Endothelial cell of umbilical vein (primary cell): Measurements from ENCODE around the gene MS4A10. TPM values are rescaled to one million over a fixed set of nuclear protein-coding genes. Genes with fewer than 3 reads are reported as not detected.

ENCODE experiments used
- BruUV-seq: library from RNA; stranded (reverse); fragments of 400-500 nt; replicated peaks from 2 replicates; lab custom pipeline; 2021; lab: Mats Ljungman, UMichigan
- CTCF ChIA-PET: fragments of 300-600, 350-600 bp; sonication (Branson Sonifier 250); formaldehyde crosslinking; loops from one replicate; lab custom pipeline; 2021; ENCODE audit warnings: antibody characterized with exemption, inconsistent platforms; lab: Charles Lee
- POLR2A ChIA-PET: fragments of 300-600, 350-600 bp; sonication (Branson Sonifier 250); formaldehyde crosslinking; loops from one replicate; lab custom pipeline; 2021; ENCODE audit warnings: antibody characterized with exemption, inconsistent platforms; lab: Charles Lee
- DNase-seq: peaks from one replicate; pipeline ENCODE4 v3.0.0-alpha.2; 2011; ENCODE audit warnings: low read depth, low spot score
- FAIRE-seq: peaks from 2 replicates; lab custom pipeline; 2011; peaks lifted over from hg19 to GRCh38; lab: Jason Lieb, UNC
- H2AFZ ChIP-seq: 2 replicates; pipeline ENCODE4 v1.6.0; 2012; ENCODE audit warnings: low read depth, low read length, control low read depth, inconsistent platforms
- H3K27ac ChIP-seq: 2 replicates; pipeline ENCODE4 v1.5.1; 2011; ENCODE audit warnings: low read depth, mild to moderate bottlenecking, control low read depth, low read length, moderate library complexity; ENCODE audit not compliant: insufficient read depth
- H3K27me3 ChIP-seq, 2 experiments: 2 replicates each; pipeline versions ENCODE4 v1.6.0 to v1.6.1; 2011; ENCODE audit warnings: low read length in 2 of 2, mixed read lengths in 1 of 2; ENCODE audit not compliant: control insufficient read depth in 2 of 2, insufficient read depth in 2 of 2
- H3K36me3 ChIP-seq, 2 experiments: 2 replicates in 1 of 2; 3 replicates in 1 of 2; pipeline ENCODE4 v1.5.1; 2011; ENCODE audit warnings: low read length in 2 of 2, mild to moderate bottlenecking in 1 of 2, moderate library complexity in 1 of 2; ENCODE audit not compliant: control insufficient read depth in 2 of 2, insufficient read depth in 2 of 2; ENCODE audit errors: extremely low read depth in 1 of 2
- H3K4me1 ChIP-seq: 3 replicates; pipeline ENCODE4 v1.5.1; 2011; ENCODE audit warnings: mild to moderate bottlenecking, low read length; ENCODE audit not compliant: control insufficient read depth, insufficient read depth; ENCODE audit errors: extremely low read depth
- H3K4me2 ChIP-seq: 2 replicates; pipeline ENCODE4 v1.6.1; 2011; ENCODE audit warnings: low read length, control low read depth, mixed read lengths; ENCODE audit not compliant: insufficient read depth
- H3K4me3 ChIP-seq, 3 experiments: fragments of 200-600 bp in 1 of 3; sonication (generic), shearing (Covaris generic) in 1 of 3; replicated peaks in 1 of 3; 2 replicates each; pipeline ENCODE4 v1.5.1; 2011 to 2016; ENCODE audit warnings: control low read depth in 3 of 3, low read length in 3 of 3, mild to moderate bottlenecking in 2 of 3, inconsistent platforms in 1 of 3, low read depth in 1 of 3, moderate library complexity in 1 of 3; ENCODE audit not compliant: insufficient read depth in 1 of 3
- H3K79me2 ChIP-seq: 2 replicates; pipeline ENCODE4 v1.6.0; 2012; ENCODE audit warnings: low read length, inconsistent platforms; ENCODE audit not compliant: control insufficient read depth, insufficient read depth
- H3K9ac ChIP-seq: replicated peaks from 2 replicates; pipeline ENCODE3; 2011; ENCODE audit warnings: low read length, control low read depth; ENCODE audit not compliant: insufficient read depth; ENCODE audit errors: extremely low read depth
- H3K9me1 ChIP-seq: replicated peaks from 3 replicates; pipeline ENCODE4 v1.6.0; 2011; ENCODE audit warnings: mild to moderate bottlenecking, low read length; ENCODE audit not compliant: control insufficient read depth, insufficient read depth; ENCODE audit errors: extremely low read depth
- H3K9me3 ChIP-seq: replicated peaks from 2 replicates; pipeline ENCODE4 v1.5.1; 2012; ENCODE audit warnings: low read length, inconsistent platforms; ENCODE audit not compliant: control insufficient read depth, insufficient read depth
- H4K20me1 ChIP-seq: replicated peaks from 2 replicates; pipeline ENCODE3; 2011; ENCODE audit warnings: mild to moderate bottlenecking, low read length; ENCODE audit not compliant: control insufficient read depth, insufficient read depth; ENCODE audit errors: extremely low read depth
- EZH2 ChIP-seq: IDR thresholded peaks from 2 replicates; pipeline ENCODE4 v1.6.1; 2012; ENCODE audit warnings: borderline replicate concordance, low read depth, mild to moderate bottlenecking, moderate library complexity, low read length, inconsistent platforms; ENCODE audit not compliant: severe bottlenecking
- FOS ChIP-seq: IDR thresholded peaks from 2 replicates; pipeline ENCODE4 v1.6.1; 2011; ENCODE audit warnings: mild to moderate bottlenecking, low read length, moderate library complexity, borderline replicate concordance; ENCODE audit not compliant: insufficient read depth
- GATA2 ChIP-seq: IDR thresholded peaks from 2 replicates; pipeline ENCODE4 v1.7.0; 2011; ENCODE audit warnings: low read depth, mild to moderate bottlenecking, moderate library complexity, mixed read lengths, low read length; ENCODE audit not compliant: insufficient read length, insufficient read depth
- JUN ChIP-seq: IDR thresholded peaks from 2 replicates; pipeline ENCODE4 v1.6.1; 2011; ENCODE audit warnings: borderline replicate concordance, low read depth; ENCODE audit not compliant: insufficient read length, insufficient read depth
- MYC ChIP-seq: IDR thresholded peaks from one replicate; pipeline ENCODE4 v1.6.1; 2011; ENCODE audit warnings: mild to moderate bottlenecking, low read depth, low read length
- POLR2A ChIP-seq: IDR thresholded peaks from 2 replicates; pipeline ENCODE4 v1.6.1; 2012; ENCODE audit warnings: low read depth, mild to moderate bottlenecking, control low read depth, low read length
- POLR2AphosphoS5 ChIP-seq: IDR thresholded peaks from 2 replicates; pipeline ENCODE4 v1.6.1; 2012; ENCODE audit warnings: low read depth, mild to moderate bottlenecking, control low read depth, low read length, moderate library complexity; ENCODE audit not compliant: insufficient read depth
- dilution Hi-C: fragments of 300-500 bp; cut with MboI; formaldehyde crosslinking; loops from one replicate; pipeline ENCODE4 v1.15.0; 2019; ENCODE audit warnings: low sequenced_read_pairs; ENCODE audit not compliant: extremely low pct_ligation_motif_present
- intact Hi-C: fragments of 100-400 bp; cut with micrococcal nuclease; formaldehyde crosslinking; loops from one replicate; pipeline ENCODE4 v1.10.0; 2022
- polyA plus RNA-seq, 4 experiments: library from polyadenylated mRNA; depleted of rRNA in 3 of 4; stranded (reverse) in 3 of 4; unstranded in 1 of 4; fragments of >200 nt; gene quantifications; 2 replicates each; pipeline versions ENCODE4 v1.2.1 to v1.2.3, GENCODE V29; 2011 to 2012; ENCODE audit warnings: missing spikeins in 1 of 4
- total RNA-seq: library from RNA; stranded (reverse); gene quantifications from 2 replicates; pipeline ENCODE4 v1.2.3, GENCODE V29; 2021
- TF ChIP-seq, protein P1 (sequence below), 2 donors: IDR thresholded peaks; 1 replicate in 1 of 2; 2 replicates in 1 of 2; pipeline ENCODE4 v1.5.1; 2011; ENCODE audit warnings: low read length in 2 of 2, mild to moderate bottlenecking in 2 of 2, moderate library complexity in 2 of 2, control low read depth in 1 of 2, inconsistent platforms in 1 of 2, low read depth in 1 of 2; ENCODE audit not compliant: insufficient read depth in 1 of 2; ENCODE audit errors: extremely low read depth in 1 of 2
- TF ChIP-seq, protein P2 (sequence below): IDR thresholded peaks from 2 replicates; pipeline ENCODE4 v1.6.1; 2011; ENCODE audit not compliant: insufficient read depth, insufficient read length

MS4A10 gene
- total and polyA plus RNA-seq, 2 donors (not counting 3 experiments of a cell fraction or from before 2014, with no cell fraction given): not detected

GRCh38 chr11:60825790-60826189, 40.7 kb downstream of the MS4A10 start:
- Histone ChIP-seq H3K79me2 (no peaks in the 10 kb centered on the region), H4K20me1 (no peaks in the 10 kb centered on the region), H3K9ac (no peak overlapping the region), H2AFZ (no peak overlapping the region), H3K4me1 (no peaks in the 10 kb centered on the region), H3K36me3 (no peaks in the 10 kb centered on the region), H3K4me2 (no peak overlapping the region), H3K4me3 (no peak overlapping the region), H3K9me3 (no peaks in the 10 kb centered on the region), H3K27ac (no peak overlapping the region), H3K27me3 (no peaks in the 10 kb centered on the region), H3K9me1 (no peaks in the 10 kb centered on the region)
- intact Hi-C loops: loop anchor here (10.0 kb wide), 1 partner anchor 801 kb away; no protein-coding TSS in a partner anchor
- TF ChIP-seq JUN (no peak), MYC (no peak), POLR2AphosphoS5 (no peak), POLR2A (no peak), FOS (no peak), GATA2 (no peak), EZH2 (no peak)
- TF ChIP-seq, protein P1, sequence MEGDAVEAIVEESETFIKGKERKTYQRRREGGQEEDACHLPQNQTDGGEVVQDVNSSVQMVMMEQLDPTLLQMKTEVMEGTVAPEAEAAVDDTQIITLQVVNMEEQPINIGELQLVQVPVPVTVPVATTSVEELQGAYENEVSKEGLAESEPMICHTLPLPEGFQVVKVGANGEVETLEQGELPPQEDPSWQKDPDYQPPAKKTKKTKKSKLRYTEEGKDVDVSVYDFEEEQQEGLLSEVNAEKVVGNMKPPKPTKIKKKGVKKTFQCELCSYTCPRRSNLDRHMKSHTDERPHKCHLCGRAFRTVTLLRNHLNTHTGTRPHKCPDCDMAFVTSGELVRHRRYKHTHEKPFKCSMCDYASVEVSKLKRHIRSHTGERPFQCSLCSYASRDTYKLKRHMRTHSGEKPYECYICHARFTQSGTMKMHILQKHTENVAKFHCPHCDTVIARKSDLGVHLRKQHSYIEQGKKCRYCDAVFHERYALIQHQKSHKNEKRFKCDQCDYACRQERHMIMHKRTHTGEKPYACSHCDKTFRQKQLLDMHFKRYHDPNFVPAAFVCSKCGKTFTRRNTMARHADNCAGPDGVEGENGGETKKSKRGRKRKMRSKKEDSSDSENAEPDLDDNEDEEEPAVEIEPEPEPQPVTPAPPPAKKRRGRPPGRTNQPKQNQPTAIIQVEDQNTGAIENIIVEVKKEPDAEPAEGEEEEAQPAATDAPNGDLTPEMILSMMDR (IDR thresholded peaks at IDR 0.05; ENCODE audit: extremely low read depth in 1 of 2, insufficient read depth in 1 of 2, low read depth in 1 of 2, low read length in 2 of 2): no peak
- TF ChIP-seq, protein P2, sequence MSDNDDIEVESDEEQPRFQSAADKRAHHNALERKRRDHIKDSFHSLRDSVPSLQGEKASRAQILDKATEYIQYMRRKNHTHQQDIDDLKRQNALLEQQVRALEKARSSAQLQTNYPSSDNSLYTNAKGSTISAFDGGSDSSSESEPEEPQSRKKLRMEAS: no peak
- POLR2A ChIA-PET: no interaction called here
- no peak for DNase-seq
- no peak for FAIRE-seq
- no TSS peak for BruUV-seq
- CTCF ChIA-PET: interaction anchor here (1.9 kb wide), 1 partner anchor 50 kb away, joined by 6 read pairs; no protein-coding TSS in a partner anchor
- dilution Hi-C loops: no loop called here
